Fibroblast of lung (primary cell): ENCODE data around the gene SHROOM4.

ENCODE experiments used
- CTCF ChIP-seq, 2 donors: IDR thresholded peaks in 1 of 2; conservative IDR thresholded peaks in 1 of 2; 1 replicate in 1 of 2; 2 replicates in 1 of 2; pipeline ENCODE4 v1.5.1; 2011 to 2012; ENCODE audit warnings: low read length in 2 of 2, control low read depth in 1 of 2, inconsistent platforms in 1 of 2, low read depth in 1 of 2, mild to moderate bottlenecking in 1 of 2
- EZH2 ChIP-seq: IDR thresholded peaks from 2 replicates; pipeline ENCODE4 v1.5.1; 2012; ENCODE audit warnings: low read length, control low read depth, mild to moderate bottlenecking; ENCODE audit errors: missing control alignments

GRCh38 chrX:50770702-50771101 lies 43.3 kb downstream of the SHROOM4 start:
- no peak for TF ChIP-seq CTCF (conservative IDR thresholded peaks at IDR 0.05 in 1 of 2, IDR thresholded peaks at IDR 0.05 in 1 of 2; ENCODE audit: low read depth in 1 of 2, low read length in 2 of 2)
- TF ChIP-seq EZH2, result no peak
